ENCODE results near the gene CCDC146. TPM values are rescaled to one million over a fixed set of nuclear protein-coding genes. Genes with fewer than 3 reads are reported as not detected.

The CCDC146 gene
- total and polyA plus RNA-seq, 9 of the 15 experiments (the other 6 are each of a cell fraction or from before 2014, with no cell fraction given) = 0.10 to 0.98 (median 0.26) TPM; not detected in 1

DNA sequence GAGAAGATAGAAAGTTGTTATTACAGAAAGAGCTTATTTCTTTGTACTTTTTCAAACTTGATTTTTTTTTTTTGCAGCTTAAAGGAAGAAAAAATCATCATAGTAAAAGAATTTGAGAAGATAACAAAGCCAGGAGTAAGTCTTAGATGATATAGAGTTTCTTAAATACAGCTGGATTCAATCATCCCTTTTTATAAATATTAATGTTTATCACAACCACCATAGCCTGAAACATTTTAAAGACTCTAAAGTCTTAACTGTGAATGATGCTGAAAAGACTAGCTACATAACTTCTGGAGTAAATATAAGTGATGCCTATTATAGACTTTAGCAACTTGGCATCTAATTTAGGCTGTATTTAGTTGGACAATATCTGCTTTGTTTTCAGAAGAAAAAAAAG lies 132.0 kb downstream of the CCDC146 start:
- H3K9me1 ChIP-seq (ENCODE audit: control insufficient read depth, insufficient read depth, low read length) = no peaks in the 10 kb centered on the region
- no peaks in the 10 kb centered on the region for H3K79me2 ChIP-seq (ENCODE audit: control insufficient read depth, insufficient read depth, low read length)
- no peaks in the 10 kb centered on the region for H3K4me1 ChIP-seq (replicated peaks in 1 of 2; ENCODE audit: control insufficient read depth in 2 of 2, insufficient read depth in 2 of 2, low read length in 2 of 2)
- H2AFZ ChIP-seq (ENCODE audit: low read depth, low read length) = no peak overlapping the region
- intact Hi-C loops (cut with micrococcal nuclease) (no loop called here), in situ Hi-C loops (cut with MboI) (no loop called here)
- CTCF ChIA-PET (ENCODE audit: low intra/inter-chr PET ratio) = no interaction called here
- no peak for ATAC-seq
- POLR2A ChIA-PET = no interaction called here
- no peaks in the 10 kb centered on the region for H3K36me3 ChIP-seq (ENCODE audit: control insufficient read depth, insufficient read depth, low read length)
- BruUV-seq (replicated peaks) = no TSS peak
- H3K9ac ChIP-seq (ENCODE audit: insufficient read depth in 1 of 2, low read depth in 2 of 2, low read length in 2 of 2) = no peak overlapping the region
- no peak for FAIRE-seq
- H3K27me3 ChIP-seq (ENCODE audit: control insufficient read depth in 2 of 2, insufficient read depth in 2 of 2, low read length in 2 of 2) = peaks cover 2 to 27% of the 10 kb centered on the region in 2 experiments; a peak in 2 of 5 replicates
- H3K4me3 ChIP-seq = no peak overlapping the region
- no peak overlapping the region for H3K4me2 ChIP-seq (ENCODE audit: insufficient read depth, low read length)
- H3K9me3 ChIP-seq (replicated peaks; ENCODE audit: control insufficient read depth, insufficient read depth, low read depth, low read length) = no peaks in the 10 kb centered on the region
- no peak for TF ChIP-seq CHCHD3 (CRISPR knock-in tag; IDR thresholded peaks at IDR 0.05)
- TF ChIP-seq SMAD2 (IDR thresholded peaks at IDR 0.05; ENCODE audit: low read depth, low read length) = no peak
- TF ChIP-seq, protein P1, sequence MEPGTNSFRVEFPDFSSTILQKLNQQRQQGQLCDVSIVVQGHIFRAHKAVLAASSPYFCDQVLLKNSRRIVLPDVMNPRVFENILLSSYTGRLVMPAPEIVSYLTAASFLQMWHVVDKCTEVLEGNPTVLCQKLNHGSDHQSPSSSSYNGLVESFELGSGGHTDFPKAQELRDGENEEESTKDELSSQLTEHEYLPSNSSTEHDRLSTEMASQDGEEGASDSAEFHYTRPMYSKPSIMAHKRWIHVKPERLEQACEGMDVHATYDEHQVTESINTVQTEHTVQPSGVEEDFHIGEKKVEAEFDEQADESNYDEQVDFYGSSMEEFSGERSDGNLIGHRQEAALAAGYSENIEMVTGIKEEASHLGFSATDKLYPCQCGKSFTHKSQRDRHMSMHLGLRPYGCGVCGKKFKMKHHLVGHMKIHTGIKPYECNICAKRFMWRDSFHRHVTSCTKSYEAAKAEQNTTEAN (CRISPR knock-in tag; IDR thresholded peaks at IDR 0.05) = no peak
- TF ChIP-seq SAFB2 (IDR thresholded peaks at IDR 0.05; ENCODE audit: borderline replicate concordance, low read depth, low read length, severe bottlenecking) = no peak
- no peak for TF ChIP-seq CREB1 (IDR thresholded peaks at IDR 0.05)
- TF ChIP-seq CREB1 (CRISPR knock-in tag; IDR thresholded peaks at IDR 0.05) = no peak
- TF ChIP-seq CREM (IDR thresholded peaks at IDR 0.05; ENCODE audit: low read depth) = no peak
- no peak for TF ChIP-seq HMGN3 (IDR thresholded peaks at IDR 0.05; ENCODE audit: borderline replicate concordance, extremely low read depth, insufficient read length, low read depth, low read length)
- TF ChIP-seq, protein P2, sequence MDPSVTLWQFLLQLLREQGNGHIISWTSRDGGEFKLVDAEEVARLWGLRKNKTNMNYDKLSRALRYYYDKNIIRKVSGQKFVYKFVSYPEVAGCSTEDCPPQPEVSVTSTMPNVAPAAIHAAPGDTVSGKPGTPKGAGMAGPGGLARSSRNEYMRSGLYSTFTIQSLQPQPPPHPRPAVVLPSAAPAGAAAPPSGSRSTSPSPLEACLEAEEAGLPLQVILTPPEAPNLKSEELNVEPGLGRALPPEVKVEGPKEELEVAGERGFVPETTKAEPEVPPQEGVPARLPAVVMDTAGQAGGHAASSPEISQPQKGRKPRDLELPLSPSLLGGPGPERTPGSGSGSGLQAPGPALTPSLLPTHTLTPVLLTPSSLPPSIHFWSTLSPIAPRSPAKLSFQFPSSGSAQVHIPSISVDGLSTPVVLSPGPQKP (CRISPR knock-in tag; IDR thresholded peaks at IDR 0.05) = no peak
- no peak for TF ChIP-seq KAT2B (IDR thresholded peaks at IDR 0.05; ENCODE audit: low read depth, low read length)
- no peak for TF ChIP-seq HDAC2 (IDR thresholded peaks at IDR 0.05)
- TF ChIP-seq LARP7 (IDR thresholded peaks at IDR 0.05) = no peak
- no peak for TF ChIP-seq POU5F1 (IDR thresholded peaks at IDR 0.05; ENCODE audit: borderline replicate concordance, low read depth, low read length, partially characterized antibody)
- TF ChIP-seq, protein P3, sequence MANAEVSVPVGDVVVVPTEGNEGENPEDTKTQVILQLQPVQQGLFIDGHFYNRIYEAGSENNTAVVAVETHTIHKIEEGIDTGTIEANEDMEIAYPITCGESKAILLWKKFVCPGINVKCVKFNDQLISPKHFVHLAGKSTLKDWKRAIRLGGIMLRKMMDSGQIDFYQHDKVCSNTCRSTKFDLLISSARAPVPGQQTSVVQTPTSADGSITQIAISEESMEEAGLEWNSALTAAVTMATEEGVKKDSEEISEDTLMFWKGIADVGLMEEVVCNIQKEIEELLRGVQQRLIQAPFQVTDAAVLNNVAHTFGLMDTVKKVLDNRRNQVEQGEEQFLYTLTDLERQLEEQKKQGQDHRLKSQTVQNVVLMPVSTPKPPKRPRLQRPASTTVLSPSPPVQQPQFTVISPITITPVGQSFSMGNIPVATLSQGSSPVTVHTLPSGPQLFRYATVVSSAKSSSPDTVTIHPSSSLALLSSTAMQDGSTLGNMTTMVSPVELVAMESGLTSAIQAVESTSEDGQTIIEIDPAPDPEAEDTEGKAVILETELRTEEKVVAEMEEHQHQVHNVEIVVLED (CRISPR knock-in tag; IDR thresholded peaks at IDR 0.05) = no peak
- no peak for TF ChIP-seq KDM2B (CRISPR knock-in tag; IDR thresholded peaks at IDR 0.05)
- TF ChIP-seq BRD4 (IDR thresholded peaks at IDR 0.05) = no peak
- no peak for TF ChIP-seq TOE1 (IDR thresholded peaks at IDR 0.05; ENCODE audit: borderline replicate concordance)
- TF ChIP-seq TOE1 (CRISPR knock-in tag; IDR thresholded peaks at IDR 0.05; ENCODE audit: borderline replicate concordance, low read depth) = no peak
- H4K20me1 ChIP-seq (replicated peaks; ENCODE audit: control insufficient read depth, insufficient read depth, low read length) = no peaks in the 10 kb centered on the region
- H3K27ac ChIP-seq (ENCODE audit: extremely low read depth, low read depth, low read length) = no peak overlapping the region
- no peak for DNase-seq (ENCODE audit: extremely low read depth in 1 of 4, low spot score in 3 of 4)

Measured in K562 (cell line).